GM18507 (cell line): ENCODE results near the gene RAVER1.

ENCODE experiments used
- DNase-seq: peaks from one replicate; pipeline ENCODE4 v3.0.0; 2011; ENCODE audit warnings: low read depth; ENCODE audit not compliant: insufficient read length; ENCODE audit errors: extremely low spot score
- FAIRE-seq: peaks from 2 replicates; lab custom pipeline; 2011; peaks lifted over from hg19 to GRCh38; lab: Jason Lieb, UNC

Gene RAVER1

GRCh38 chr19:10278935-10279334, 54.4 kb downstream of the RAVER1 start:
- no peak for FAIRE-seq
- no peak for DNase-seq

- DNase-seq (no peak), FAIRE-seq (no peak)
Observed at GRCh38 chr19:10277795-10278589, 55.3 kb downstream of the RAVER1 start.

- no peak for FAIRE-seq
- DNase-seq: no peak
Observed at GRCh38 chr19:10274589-10274988, 58.7 kb downstream of the RAVER1 start.

GRCh38 chr19:10271543-10272086, 61.7 kb downstream of the RAVER1 start:
- no peak for DNase-seq
- FAIRE-seq: peak; percentile 92

GRCh38 chr19:10270616-10271394, 62.5 kb downstream of the RAVER1 start, which contains the start of gene ICAM1:
ICAM1 (plus strand) TSS chr19:10271120; CDS start chr19:10271160, 40 bp downstream.
- DNase-seq: no peak
- FAIRE-seq: peak; percentile 94

GRCh38 chr19:10270180-10270615, 63.1 kb downstream of the RAVER1 start:
- peak; percentile 80 for FAIRE-seq
- DNase-seq: no peak

DNA sequence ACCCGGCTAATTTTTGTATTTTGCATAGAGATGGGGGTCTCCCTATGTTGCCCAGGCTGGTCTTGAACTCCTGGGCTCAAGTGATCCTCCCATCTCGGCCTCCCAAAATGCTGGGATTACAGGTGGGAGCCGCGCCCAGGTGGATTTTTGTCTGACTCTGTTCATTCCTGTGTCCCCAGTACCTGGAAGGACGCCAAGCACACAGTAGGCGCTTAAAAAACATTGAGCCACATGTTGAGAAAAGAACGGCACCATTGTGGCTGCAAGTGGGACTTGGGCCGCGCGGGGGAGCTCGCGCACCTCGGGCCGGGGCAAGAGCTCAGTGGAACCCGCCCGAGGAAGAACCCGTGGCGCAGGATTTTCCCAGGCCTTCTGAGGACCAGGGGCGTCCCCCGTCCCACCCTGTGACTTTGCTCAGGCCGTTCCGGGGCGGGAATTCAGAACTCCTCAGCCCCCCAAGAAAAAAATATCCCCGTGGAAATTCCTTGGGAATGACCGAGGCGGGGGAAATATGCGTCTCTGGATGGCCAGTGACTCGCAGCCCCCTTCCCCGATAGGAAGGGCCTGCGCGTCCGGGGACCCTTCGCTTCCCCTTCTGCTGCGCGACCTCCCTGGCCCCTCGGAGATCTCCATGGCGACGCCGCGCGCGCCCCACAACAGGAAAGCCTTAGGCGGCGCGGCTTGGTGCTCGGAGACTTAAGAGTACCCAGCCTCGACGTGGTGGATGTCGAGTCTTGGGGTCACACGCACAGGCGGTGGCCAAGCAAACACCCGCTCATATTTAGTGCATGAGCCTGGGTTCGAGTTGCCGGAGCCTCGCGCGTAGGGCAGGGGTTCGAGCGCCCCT, 63.8 kb downstream of the RAVER1 start:
- DNase-seq (no peak), FAIRE-seq (peak; percentile 84)

DNA sequence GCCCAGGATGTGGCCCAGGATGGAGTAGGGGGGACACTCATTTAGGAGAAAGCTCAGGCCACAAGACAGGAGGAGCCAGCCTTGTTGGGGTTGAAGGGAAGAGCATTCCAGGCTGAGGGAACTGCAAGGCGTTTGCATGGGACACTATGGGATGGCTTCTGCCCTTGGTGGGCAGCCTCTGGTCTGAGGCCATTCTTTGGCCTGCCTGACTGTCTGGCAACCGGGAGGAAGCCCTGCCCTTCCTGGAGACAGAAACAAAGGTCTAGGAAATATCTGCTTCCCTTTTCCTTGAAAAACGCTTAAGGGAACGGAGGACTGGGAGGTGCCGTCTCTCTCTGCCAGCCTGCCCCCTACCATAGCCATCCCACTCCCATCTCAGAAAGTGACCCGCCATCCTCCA, 65.3 kb downstream of the RAVER1 start:
- DNase-seq (no peak), FAIRE-seq (no peak)

DNA sequence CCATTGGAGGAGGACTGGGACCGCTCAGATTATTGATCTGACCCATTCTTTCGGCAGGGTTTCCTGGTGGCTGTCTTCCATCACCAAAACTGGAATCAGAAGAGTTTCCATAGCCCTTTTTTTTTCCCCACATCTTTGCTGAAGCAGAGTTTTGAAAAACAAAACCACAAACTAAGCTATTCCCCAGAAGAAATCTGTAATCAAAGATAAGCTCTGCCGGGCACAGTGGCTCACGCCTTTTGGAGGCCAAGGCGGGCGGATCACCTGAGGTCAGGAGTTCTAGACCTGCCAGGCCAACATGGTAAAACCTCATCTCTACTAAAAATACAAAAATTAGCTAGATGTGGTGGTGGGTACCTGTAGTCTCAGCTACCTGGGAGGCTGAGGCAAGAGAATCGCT, 66.6 kb downstream of the RAVER1 start:
- DNase-seq (no peak), FAIRE-seq (no peak)
